HepG2 (cell line): ENCODE data around the gene WDR54. TPM values are rescaled to one million over a fixed set of nuclear protein-coding genes. Genes with fewer than 3 reads are reported as not detected.
A peak's percentile ranks its signal among the peaks of the same experiment; 100 is the strongest.

Experiments used
- AKNA ChIP-seq: sonication (generic); formaldehyde crosslinking; IDR thresholded peaks from 2 replicates; pipeline ENCODE4 v1.4.0; 2020; ENCODE audit warnings: missing genetic modification reagents, borderline replicate concordance
- ATF6 ChIP-seq: sonication (generic); formaldehyde crosslinking; conservative IDR thresholded peaks from 2 replicates; pipeline ENCODE4 v1.4.0; 2020; ENCODE audit warnings: missing genetic modification reagents
- BRD4 ChIP-seq: sonication (generic); formaldehyde crosslinking; IDR thresholded peaks from 2 replicates; pipeline ENCODE4 v1.4.0; 2020; ENCODE audit warnings: missing genetic modification reagents
- ISL2 ChIP-seq: sonication (generic); formaldehyde crosslinking; IDR thresholded peaks from 2 replicates; pipeline ENCODE4 v1.5.0; 2020; ENCODE audit warnings: missing genetic modification reagents
- NFE2L1 ChIP-seq: sonication (generic); formaldehyde crosslinking; IDR thresholded peaks from 2 replicates; pipeline ENCODE4 v1.4.0; 2020; ENCODE audit warnings: missing genetic modification reagents, mild to moderate bottlenecking, borderline replicate concordance
- PATZ1 ChIP-seq: sonication (generic); formaldehyde crosslinking; IDR thresholded peaks from 2 replicates; pipeline ENCODE4 v1.4.0; 2020; ENCODE audit warnings: missing genetic modification reagents
- PAWR ChIP-seq: sonication (generic); formaldehyde crosslinking; IDR thresholded peaks from 2 replicates; pipeline ENCODE4 v1.4.0; 2020; ENCODE audit warnings: missing genetic modification reagents, mild to moderate bottlenecking, borderline replicate concordance
- SNAPC4 ChIP-seq: sonication (generic); formaldehyde crosslinking; IDR thresholded peaks from 2 replicates; pipeline ENCODE4 v1.4.0; 2020; ENCODE audit warnings: mild to moderate bottlenecking, missing genetic modification reagents
- U2AF2 ChIP-seq: fragments of 200-400 bp; formaldehyde crosslinking; IDR thresholded peaks from 2 replicates; pipeline ENCODE4 v1.6.1; 2017; ENCODE audit warnings: low read depth, mild to moderate bottlenecking, low read length
- XRCC5 ChIP-seq: fragments of 200-400 bp; formaldehyde crosslinking; optimal IDR thresholded peaks from 2 replicates; pipeline ENCODE3; 2017; ENCODE audit warnings: mild to moderate bottlenecking, low read length
- ZKSCAN8 ChIP-seq: IDR thresholded peaks from 2 replicates; pipeline ENCODE4 v1.6.1; 2016; ENCODE audit warnings: borderline replicate concordance, missing genetic modification reagents, missing compliant biosample characterization
- ZNF724P ChIP-seq: sonication (generic); formaldehyde crosslinking; IDR thresholded peaks from 2 replicates; pipeline ENCODE4 v1.8.0; 2022; ENCODE audit warnings: missing genetic modification reagents, borderline replicate concordance
- ZNF891 ChIP-seq: sonication (generic); formaldehyde crosslinking; IDR thresholded peaks from 2 replicates; pipeline ENCODE4 v1.5.0; 2020; ENCODE audit warnings: mild to moderate bottlenecking, missing genetic modification reagents
- polyA plus RNA-seq, 8 experiments: library from polyadenylated mRNA; depleted of rRNA in 3 of 8; stranded (reverse) in 7 of 8; unstranded in 1 of 8; fragments of >200 nt; fragmentation: Illumina TruSeq in 4 of 8; extraction: Trizol in 4 of 8; gene quantifications; 2 replicates each; pipeline versions ENCODE4 v1.2.1 to v1.2.3, GENCODE V29; 2011 to 2016; ENCODE audit warnings: low read depth in 4 of 8, missing spikeins in 1 of 8, mixed read lengths in 1 of 8; ENCODE audit not compliant: insufficient read depth in 1 of 8
- total RNA-seq, 5 experiments: library from RNA; depleted of rRNA; stranded (reverse); fragments of >200 nt; fragmentation: Illumina TruSeq; extraction: Trizol; gene quantifications; 2 replicates each; pipeline ENCODE4 v1.2.3, GENCODE V29; 2016; ENCODE audit warnings: low read depth in 1 of 5

WDR54 gene
- total and polyA plus RNA-seq, 2 of the 13 experiments (the other 11 are each of a cell fraction or from before 2014, with no cell fraction given), result 2.0 to 17.3 TPM

- peak; percentile 40; the same call in 1 of the 2 replicates for TF ChIP-seq U2AF2
- TF ChIP-seq XRCC5, result peak; percentile 97
- no peak for TF ChIP-seq ZNF891 (CRISPR knock-in tag)
- 0 out of 2 replicates have a peak, but pooled peaks have one; percentile 17 for TF ChIP-seq NFE2L1 (CRISPR knock-in tag)
- peak; percentile 33 for TF ChIP-seq ZKSCAN8 (CRISPR knock-in tag)
- peak; percentile 84; the same call in 1 of the 2 replicates for TF ChIP-seq SNAPC4 (CRISPR knock-in tag)
- peak; percentile 72 for TF ChIP-seq ISL2 (CRISPR knock-in tag)
- TF ChIP-seq ZNF724P, result peak; percentile 69; the same call in 1 of the 2 replicates
- peak; percentile 58; the same call in 1 of the 2 replicates for TF ChIP-seq BRD4
- TF ChIP-seq PAWR, result 0 out of 2 replicates have a peak, but pooled peaks have one; percentile 68
- no peak; the same call in 1 of the 2 replicates for TF ChIP-seq AKNA (CRISPR knock-in tag)
- peak; percentile 99 for TF ChIP-seq PATZ1
- no peak for TF ChIP-seq ATF6 (CRISPR knock-in tag)
These were observed 19.0 kb downstream of the WDR54 start (continued) for GRCh38 chr2:74440378-74441169.
